Neural progenitor cell (in vitro differentiated cells): ENCODE data around the gene GABARAP.

Experiments used
- CTCF ChIP-seq: fragments of 200-600 bp; sonication (generic); IDR thresholded peaks from 2 replicates; pipeline ENCODE4 v1.5.1; 2017; ENCODE audit warnings: antibody characterized with exemption, mild to moderate bottlenecking
- EZH2 ChIP-seq: fragments of 200-600 bp; sonication (generic); IDR thresholded peaks from 2 replicates; pipeline ENCODE4 v1.6.1; 2017; ENCODE audit warnings: antibody characterized with exemption, mild to moderate bottlenecking, moderate library complexity
- EZH2phosphoT487 ChIP-seq: fragments of 200-600 bp; sonication (generic); IDR thresholded peaks from 2 replicates; pipeline ENCODE4 v1.6.1; 2017; ENCODE audit warnings: antibody characterized with exemption

DNA sequence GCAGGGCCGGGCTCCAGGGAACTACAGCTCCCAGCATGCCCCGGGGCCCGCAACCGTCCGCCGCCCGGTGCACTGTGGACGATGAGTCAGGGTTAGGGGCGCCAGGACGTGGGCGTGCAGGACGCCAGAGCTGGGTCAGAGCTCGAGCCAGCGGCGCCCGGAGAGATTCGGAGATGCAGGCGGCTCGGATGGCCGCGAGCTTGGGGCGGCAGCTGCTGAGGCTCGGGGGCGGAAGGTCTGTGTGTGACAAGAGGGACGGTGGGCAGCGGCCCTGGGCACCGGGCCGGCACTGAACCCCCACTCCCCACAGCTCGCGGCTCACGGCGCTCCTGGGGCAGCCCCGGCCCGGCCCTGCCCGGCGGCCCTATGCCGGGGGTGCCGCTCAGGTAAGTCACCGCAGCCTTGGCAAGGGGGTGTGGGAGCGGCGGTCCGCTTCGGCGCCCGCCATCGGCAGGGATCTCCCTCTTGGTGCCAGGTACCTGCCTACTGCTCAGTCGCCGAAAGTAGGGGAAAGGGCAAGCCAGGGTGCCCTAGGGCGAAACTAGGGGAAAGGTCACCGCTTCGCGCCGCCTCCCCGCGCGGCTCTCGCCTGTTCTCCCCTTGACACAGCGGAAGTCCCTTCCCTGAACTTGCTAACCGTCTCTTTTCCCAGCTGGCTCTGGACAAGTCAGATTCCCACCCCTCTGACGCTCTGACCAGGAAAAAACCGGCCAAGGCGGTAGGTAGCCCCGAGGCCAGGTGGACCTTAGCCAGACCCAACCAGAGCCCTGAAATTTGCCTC, 22.2 kb downstream of the GABARAP start, which contains the start of the genes ACADVL and DLG4:
- TF ChIP-seq CTCF (no peak), EZH2 (no peak), EZH2phosphoT487 (no peak)
